Sigmoid colon (tissue), 4 donors: ENCODE results near the gene NFE2L3.

Experiments
- POLR2A ChIP-seq, 2 donors: fragments of 450-650 bp; IDR thresholded peaks; one replicate each; pipeline ENCODE4 v1.6.1; 2016; ENCODE audit warnings: antibody characterized with exemption in 2 of 2, mild to moderate bottlenecking in 2 of 2, moderate library complexity in 2 of 2
- POLR2AphosphoS5 ChIP-seq, 4 donors: sonication (generic); formaldehyde crosslinking; IDR thresholded peaks; one replicate each; pipeline ENCODE4 v1.6.1; 2017; ENCODE audit warnings: antibody characterized with exemption in 4 of 4
- TF ChIP-seq, protein P1 (sequence below), 4 experiments: fragments of 450-650 bp in 3 of 4; fragments of 200-600 bp in 1 of 4; IDR thresholded peaks; one replicate each; pipeline ENCODE4 v1.5.1; 2016 to 2019; ENCODE audit warnings: antibody characterized with exemption in 4 of 4, mild to moderate bottlenecking in 3 of 4, moderate library complexity in 2 of 4

DNA sequence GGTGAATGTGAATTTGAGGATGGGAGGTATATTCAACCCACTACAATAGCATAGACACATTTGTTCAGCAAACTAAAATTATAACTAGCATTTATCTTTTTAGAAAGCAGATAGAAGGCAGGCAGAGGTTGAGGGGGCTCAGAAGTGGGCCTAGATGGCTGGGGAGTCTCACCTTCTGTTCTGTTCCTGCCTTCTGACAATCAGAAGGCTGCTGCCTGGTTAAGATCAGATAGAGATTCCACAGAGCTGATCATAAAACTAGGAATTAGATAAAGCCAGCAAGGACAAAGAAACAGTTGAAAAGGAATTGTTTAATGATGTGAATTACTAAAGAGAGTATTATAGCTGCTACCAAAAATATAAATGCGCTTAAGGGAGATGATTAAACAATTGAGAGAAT lies 11.6 kb upstream of the NFE2L3 start:
- TF ChIP-seq, protein P1, sequence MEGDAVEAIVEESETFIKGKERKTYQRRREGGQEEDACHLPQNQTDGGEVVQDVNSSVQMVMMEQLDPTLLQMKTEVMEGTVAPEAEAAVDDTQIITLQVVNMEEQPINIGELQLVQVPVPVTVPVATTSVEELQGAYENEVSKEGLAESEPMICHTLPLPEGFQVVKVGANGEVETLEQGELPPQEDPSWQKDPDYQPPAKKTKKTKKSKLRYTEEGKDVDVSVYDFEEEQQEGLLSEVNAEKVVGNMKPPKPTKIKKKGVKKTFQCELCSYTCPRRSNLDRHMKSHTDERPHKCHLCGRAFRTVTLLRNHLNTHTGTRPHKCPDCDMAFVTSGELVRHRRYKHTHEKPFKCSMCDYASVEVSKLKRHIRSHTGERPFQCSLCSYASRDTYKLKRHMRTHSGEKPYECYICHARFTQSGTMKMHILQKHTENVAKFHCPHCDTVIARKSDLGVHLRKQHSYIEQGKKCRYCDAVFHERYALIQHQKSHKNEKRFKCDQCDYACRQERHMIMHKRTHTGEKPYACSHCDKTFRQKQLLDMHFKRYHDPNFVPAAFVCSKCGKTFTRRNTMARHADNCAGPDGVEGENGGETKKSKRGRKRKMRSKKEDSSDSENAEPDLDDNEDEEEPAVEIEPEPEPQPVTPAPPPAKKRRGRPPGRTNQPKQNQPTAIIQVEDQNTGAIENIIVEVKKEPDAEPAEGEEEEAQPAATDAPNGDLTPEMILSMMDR (IDR thresholded peaks at IDR 0.05), result no peak
- TF ChIP-seq POLR2A (IDR thresholded peaks at IDR 0.05), result no peak
- TF ChIP-seq POLR2AphosphoS5 (IDR thresholded peaks at IDR 0.05), result no peak
